B cell (primary cell): ENCODE results near the gene GDE1. TPM values are rescaled to one million over a fixed set of nuclear protein-coding genes. Genes with fewer than 3 reads are reported as not detected.

Experiments
- ATAC-seq: fragments of 200-7000 bp; cut with Tn5 transposase; one replicate; pipeline ENCODE4 v1.10.0; 2021; ENCODE audit warnings: low read depth, mild to moderate bottlenecking, moderate number of reproducible peaks, moderate library complexity
- CTCF ChIA-PET: fragments of 350-600 bp; sonication (Branson Sonifier 250); formaldehyde crosslinking; loops from one replicate; lab custom pipeline; 2021; ENCODE audit warnings: antibody characterized with exemption, inconsistent platforms; lab: Charles Lee
- POLR2A ChIA-PET: fragments of 350-600 bp; sonication (Branson Sonifier 250); formaldehyde crosslinking; loops from one replicate; lab custom pipeline; 2021; ENCODE audit warnings: antibody characterized with exemption; lab: Charles Lee
- DNase-seq: peaks from one replicate; pipeline ENCODE4 v3.0.0; 2013
- H2AFZ ChIP-seq: 2 replicates; pipeline ENCODE4 v1.6.1; 2012; ENCODE audit warnings: mild to moderate bottlenecking, low read depth, low read length; ENCODE audit not compliant: insufficient read depth, poor library complexity, severe bottlenecking
- H3K27ac ChIP-seq, 2 donors: 1 replicate in 1 of 2; 2 replicates in 1 of 2; pipeline ENCODE4 v1.5.1; 2012 to 2013; ENCODE audit warnings: low read length in 2 of 2, mild to moderate bottlenecking in 2 of 2, moderate library complexity in 1 of 2
- H3K27me3 ChIP-seq, 4 experiments: fragments of 200-600 bp in 1 of 4; sonication (generic) in 1 of 4; replicated peaks in 1 of 4; 1 replicate in 2 of 4; 2 replicates in 2 of 4; pipeline versions ENCODE4 v1.6.1 to v1.7.0; 2013 to 2016; ENCODE audit warnings: low read length in 3 of 4, mild to moderate bottlenecking in 2 of 4, mixed read lengths in 1 of 4, moderate library complexity in 1 of 4; ENCODE audit not compliant: insufficient read depth in 4 of 4, control insufficient read depth in 3 of 4; ENCODE audit errors: control extremely low read depth in 1 of 4
- H3K36me3 ChIP-seq, 2 experiments: replicated peaks in 1 of 2; 1 replicate in 1 of 2; 2 replicates in 1 of 2; pipeline versions ENCODE4 v1.6.1 to v1.7.1; 2013; ENCODE audit warnings: low read length in 1 of 2; ENCODE audit not compliant: insufficient read depth in 2 of 2, control insufficient read depth in 1 of 2; ENCODE audit errors: control extremely low read depth in 1 of 2, extremely low read depth in 1 of 2
- H3K4me1 ChIP-seq, 2 donors: fragments of 200-600 bp in 1 of 2; sonication (generic) in 1 of 2; 1 replicate in 1 of 2; 2 replicates in 1 of 2; pipeline versions ENCODE4 v1.5.1 to v1.6.1; 2013 to 2017; ENCODE audit warnings: low read length in 2 of 2; ENCODE audit not compliant: control insufficient read depth in 2 of 2, insufficient read depth in 2 of 2
- H3K4me2 ChIP-seq: replicated peaks from 2 replicates; pipeline ENCODE3; 2012; ENCODE audit warnings: mild to moderate bottlenecking, low read depth, low read length; ENCODE audit not compliant: poor library complexity, severe bottlenecking
- H3K4me3 ChIP-seq, 5 experiments: fragments of 200-600 bp in 1 of 5; sonication (generic) in 1 of 5; 1 replicate in 3 of 5; 2 replicates in 2 of 5; pipeline versions ENCODE4 v1.5.1 to v1.7.0; 2011 to 2016; ENCODE audit warnings: low read length in 4 of 5, mild to moderate bottlenecking in 4 of 5, low read depth in 2 of 5, control low read depth in 1 of 5, moderate library complexity in 1 of 5; ENCODE audit not compliant: insufficient read depth in 1 of 5; ENCODE audit errors: control extremely low read depth in 1 of 5, extremely low read depth in 1 of 5
- H3K79me2 ChIP-seq: fragments of 200-600 bp; sonication (generic); one replicate; pipeline ENCODE4 v1.6.0; 2016; ENCODE audit warnings: low read length; ENCODE audit not compliant: control insufficient read depth, insufficient read depth
- H3K9ac ChIP-seq: fragments of 200-600 bp; sonication (generic); 2 replicates; pipeline ENCODE4 v1.6.1; 2017; ENCODE audit warnings: mild to moderate bottlenecking, low read length, moderate library complexity
- H3K9me3 ChIP-seq, 3 donors: one replicate each; pipeline versions ENCODE4 v1.6.1 to v1.7.1; 2013; ENCODE audit warnings: low read length in 2 of 3; ENCODE audit not compliant: control insufficient read depth in 2 of 3, insufficient read depth in 1 of 3; ENCODE audit errors: control extremely low read depth in 1 of 3
- H4K20me1 ChIP-seq: 2 replicates; pipeline ENCODE4 v1.6.0; 2012; ENCODE audit warnings: mild to moderate bottlenecking, low read length; ENCODE audit not compliant: insufficient read depth, control insufficient read depth, poor library complexity, severe bottlenecking
- H3K27ac Mint-ChIP-seq: one replicate; pipeline ENCODE4 v1.8.0; 2021; ENCODE audit warnings: mixed read lengths
- H3K27me3 Mint-ChIP-seq: one replicate; pipeline ENCODE4 v1.8.0; 2021; ENCODE audit warnings: mixed read lengths
- H3K4me1 Mint-ChIP-seq: one replicate; pipeline ENCODE4 v1.8.0; 2021; ENCODE audit warnings: mixed read lengths
- H3K4me3 Mint-ChIP-seq: one replicate; pipeline ENCODE4 v1.8.0; 2021; ENCODE audit warnings: mixed read lengths
- H3K9me3 Mint-ChIP-seq: one replicate; pipeline ENCODE4 v1.8.0; 2022; ENCODE audit warnings: mixed read lengths; ENCODE audit not compliant: insufficient read depth
- EZH2 ChIP-seq: IDR thresholded peaks from 2 replicates; pipeline ENCODE4 v1.6.1; 2012; ENCODE audit warnings: borderline replicate concordance, low read depth, mild to moderate bottlenecking, moderate library complexity, low read length; ENCODE audit not compliant: insufficient read depth, poor library complexity, severe bottlenecking
- WGBS: methylation state at CpG from one replicate; pipeline ENCODE4 v1.1.5; 2013; ENCODE audit warnings: missing lambda C conversion rate; ENCODE audit not compliant: insufficient coverage; 5-methylcytosine and 5-hydroxymethylcytosine counted together
- intact Hi-C: fragments of 100-400 bp; cut with micrococcal nuclease; formaldehyde crosslinking; loops from one replicate; pipeline ENCODE4 v1.10.0; 2022
- polyA plus RNA-seq: library from polyadenylated mRNA; depleted of rRNA; stranded (reverse); fragments of >200 nt; gene quantifications from 2 replicates; pipeline ENCODE4 v1.2.3, GENCODE V29; 2012
- total RNA-seq, 2 donors: library from RNA; stranded (reverse); fragments of 120-200 nt in 1 of 2; gene quantifications; 1 replicate in 1 of 2; 2 replicates in 1 of 2; pipeline versions ENCODE4 v1.2.3 to v1.2.4, GENCODE V29; 2013 to 2022
- TF ChIP-seq, protein P1 (sequence below): fragments of 200-600 bp; IDR thresholded peaks from one replicate; pipeline ENCODE4 v1.8.0; 2022; ENCODE audit warnings: antibody characterized with exemption, mild to moderate bottlenecking

Gene GDE1
- total and polyA plus RNA-seq, 2 donors (not counting 1 experiment from before 2014, with no cell fraction given) = 10.0 to 25.3 TPM

DNA sequence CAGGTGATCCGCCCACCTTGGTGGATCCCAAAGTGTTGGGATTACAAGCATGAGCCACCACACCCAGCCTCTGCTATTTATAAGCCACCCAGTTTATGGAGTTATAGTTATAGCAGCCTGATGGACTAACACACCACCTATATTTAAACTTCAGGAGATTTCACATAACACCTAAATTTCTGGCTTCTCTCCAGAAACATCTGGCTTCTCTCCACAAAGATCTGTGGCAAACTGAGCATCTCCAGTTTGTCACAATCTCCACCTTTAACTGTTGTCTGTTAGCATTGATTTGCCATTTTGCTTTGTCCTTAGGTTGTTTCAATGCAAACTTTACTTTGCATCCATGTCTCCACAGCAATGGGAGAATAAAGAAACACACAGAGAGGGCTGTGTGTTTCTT is 39.6 kb downstream of the GDE1 start:
- no peak overlapping the region for H3K27ac Mint-ChIP-seq

DNA sequence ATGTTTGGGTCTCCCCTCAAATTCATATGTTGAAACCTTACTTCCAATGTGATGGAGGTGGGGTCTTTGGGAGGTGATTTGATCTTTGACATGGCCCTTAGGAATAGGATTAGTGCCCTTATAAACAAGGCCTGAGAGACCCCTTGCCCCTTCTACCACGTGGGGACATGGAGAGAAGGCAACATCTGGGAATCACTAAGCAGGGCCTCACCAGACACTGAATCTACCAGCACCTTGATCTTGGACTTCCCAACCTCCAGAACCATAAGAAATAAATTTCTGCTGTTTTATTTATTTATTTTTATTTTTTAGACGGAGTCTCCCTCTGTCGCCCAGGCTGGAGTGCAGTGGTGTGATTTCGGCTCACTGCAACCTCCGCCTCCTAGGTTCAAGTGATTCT is 40.1 kb downstream of the GDE1 start:
- 97% methylated on average over 3 of the region's 5 CpGs for whole genome bisulfite sequencing
- POLR2A ChIA-PET = no interaction called here
- DNase-seq (no peak), ATAC-seq (no peak)
- no peaks in the 10 kb centered on the region for H4K20me1 ChIP-seq
- no peak for TF ChIP-seq EZH2
- TF ChIP-seq, protein P1, sequence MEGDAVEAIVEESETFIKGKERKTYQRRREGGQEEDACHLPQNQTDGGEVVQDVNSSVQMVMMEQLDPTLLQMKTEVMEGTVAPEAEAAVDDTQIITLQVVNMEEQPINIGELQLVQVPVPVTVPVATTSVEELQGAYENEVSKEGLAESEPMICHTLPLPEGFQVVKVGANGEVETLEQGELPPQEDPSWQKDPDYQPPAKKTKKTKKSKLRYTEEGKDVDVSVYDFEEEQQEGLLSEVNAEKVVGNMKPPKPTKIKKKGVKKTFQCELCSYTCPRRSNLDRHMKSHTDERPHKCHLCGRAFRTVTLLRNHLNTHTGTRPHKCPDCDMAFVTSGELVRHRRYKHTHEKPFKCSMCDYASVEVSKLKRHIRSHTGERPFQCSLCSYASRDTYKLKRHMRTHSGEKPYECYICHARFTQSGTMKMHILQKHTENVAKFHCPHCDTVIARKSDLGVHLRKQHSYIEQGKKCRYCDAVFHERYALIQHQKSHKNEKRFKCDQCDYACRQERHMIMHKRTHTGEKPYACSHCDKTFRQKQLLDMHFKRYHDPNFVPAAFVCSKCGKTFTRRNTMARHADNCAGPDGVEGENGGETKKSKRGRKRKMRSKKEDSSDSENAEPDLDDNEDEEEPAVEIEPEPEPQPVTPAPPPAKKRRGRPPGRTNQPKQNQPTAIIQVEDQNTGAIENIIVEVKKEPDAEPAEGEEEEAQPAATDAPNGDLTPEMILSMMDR = no peak
- intact Hi-C loops = no loop called here
- no peak overlapping the region for H3K27ac ChIP-seq
- no peak overlapping the region for H2AFZ ChIP-seq
- no peak overlapping the region for H3K9ac ChIP-seq
- H3K4me2 ChIP-seq = no peak overlapping the region
- Mint-ChIP-seq H3K27me3 (peaks cover 6% of the 10 kb centered on the region), H3K9me3 (no peaks in the 10 kb centered on the region), H3K27ac (no peak overlapping the region), H3K4me3 (no peak overlapping the region), H3K4me1 (no peaks in the 10 kb centered on the region)
- peaks cover 0 to 4% (median 0%) of the 10 kb centered on the region in 3 donors for H3K9me3 ChIP-seq
- no peak overlapping the region for H3K4me3 ChIP-seq
- no peaks in the 10 kb centered on the region for H3K36me3 ChIP-seq
- peaks cover 0 to 3% (median 0%) of the 10 kb centered on the region in 4 experiments for H3K27me3 ChIP-seq
- H3K79me2 ChIP-seq = no peaks in the 10 kb centered on the region
- H3K4me1 ChIP-seq = no peaks in the 10 kb centered on the region
- CTCF ChIA-PET = no interaction called here

More for the DNA sequence above, 39.6 kb downstream of the GDE1 start:
- no peak for ATAC-seq
- Histone ChIP-seq H3K36me3 (no peaks in the 10 kb centered on the region), H3K27ac (no peak overlapping the region), H3K9ac (no peak overlapping the region), H3K9me3 (peaks cover 0 to 4% (median 0%) of the 10 kb centered on the region in 3 donors), H4K20me1 (no peaks in the 10 kb centered on the region), H3K4me2 (no peak overlapping the region), H2AFZ (no peak overlapping the region), H3K4me3 (no peak overlapping the region), H3K79me2 (no peaks in the 10 kb centered on the region), H3K27me3 (peaks cover 0 to 3% (median 0%) of the 10 kb centered on the region in 4 experiments), H3K4me1 (no peaks in the 10 kb centered on the region)
- ChIA-PET POLR2A (no interaction called here), CTCF (no interaction called here)
- intact Hi-C loops = no loop called here
- peaks cover 6% of the 10 kb centered on the region for H3K27me3 Mint-ChIP-seq
- WGBS = no CpG with 5 or more reads among the region's 1 CpG
- no peak for DNase-seq
- H3K4me1 Mint-ChIP-seq = no peaks in the 10 kb centered on the region
- H3K4me3 Mint-ChIP-seq = no peak overlapping the region
- no peaks in the 10 kb centered on the region for H3K9me3 Mint-ChIP-seq
- TF ChIP-seq, protein P1 = no peak
- no peak for TF ChIP-seq EZH2
